WERI-Rb-1 (cell line): ENCODE results near the gene ENOX1.

Experiments used
- DNase-seq: peaks from one replicate; pipeline ENCODE4 v3.0.0-alpha.2; 2020
- H3K27ac ChIP-seq: fragments of 250-450 bp; sonication (Bioruptor Pico); 2 replicates; pipeline ENCODE4 v1.5.1; 2020; ENCODE audit warnings: mild to moderate bottlenecking, moderate library complexity
- H3K27me3 ChIP-seq: fragments of 250-450 bp; sonication (Bioruptor Pico); 2 replicates; pipeline ENCODE4 v1.5.1; 2021; ENCODE audit warnings: mild to moderate bottlenecking, low read depth, moderate library complexity; ENCODE audit not compliant: insufficient read depth, severe bottlenecking
- H3K36me3 ChIP-seq: fragments of 250-450 bp; sonication (Bioruptor Pico); 2 replicates; pipeline ENCODE4 v1.5.1; 2020; ENCODE audit warnings: mild to moderate bottlenecking, moderate library complexity
- H3K4me3 ChIP-seq: 2 replicates; pipeline ENCODE4 v1.5.1; 2011; ENCODE audit warnings: low read depth, mild to moderate bottlenecking, control low read depth, low read length
- H3K9me3 ChIP-seq: fragments of 250-450 bp; sonication (Bioruptor Pico); 2 replicates; pipeline ENCODE4 v1.5.1; 2021; ENCODE audit warnings: mild to moderate bottlenecking, moderate library complexity; ENCODE audit not compliant: severe bottlenecking
- TF ChIP-seq, protein P1 (sequence below): IDR thresholded peaks from 2 replicates; pipeline ENCODE4 v1.5.1; 2011; ENCODE audit warnings: low read depth, mild to moderate bottlenecking, control low read depth, inconsistent platforms, low read length

ENOX1 gene

DNA sequence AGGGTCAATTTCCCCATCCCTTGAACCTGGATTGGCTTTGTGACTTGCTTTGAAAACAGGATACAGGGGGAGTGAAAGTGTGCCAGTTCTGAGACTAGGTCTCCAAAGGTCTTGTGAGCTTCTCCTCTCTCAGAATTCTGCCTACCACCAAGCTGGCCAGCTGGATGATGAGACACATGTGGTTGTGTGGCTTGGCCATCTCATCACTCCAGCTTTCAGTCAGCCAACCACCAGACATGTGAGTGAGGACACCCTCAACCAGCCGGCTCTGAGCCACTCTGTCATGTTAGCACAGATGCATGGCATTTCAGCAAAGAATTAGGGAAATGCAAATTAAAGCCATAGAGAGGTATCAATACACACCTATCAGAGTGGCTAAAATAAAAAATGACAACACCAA is 29.5 kb downstream of the ENOX1 start:
- no peaks in the 10 kb centered on the region for H3K9me3 ChIP-seq
- TF ChIP-seq, protein P1, sequence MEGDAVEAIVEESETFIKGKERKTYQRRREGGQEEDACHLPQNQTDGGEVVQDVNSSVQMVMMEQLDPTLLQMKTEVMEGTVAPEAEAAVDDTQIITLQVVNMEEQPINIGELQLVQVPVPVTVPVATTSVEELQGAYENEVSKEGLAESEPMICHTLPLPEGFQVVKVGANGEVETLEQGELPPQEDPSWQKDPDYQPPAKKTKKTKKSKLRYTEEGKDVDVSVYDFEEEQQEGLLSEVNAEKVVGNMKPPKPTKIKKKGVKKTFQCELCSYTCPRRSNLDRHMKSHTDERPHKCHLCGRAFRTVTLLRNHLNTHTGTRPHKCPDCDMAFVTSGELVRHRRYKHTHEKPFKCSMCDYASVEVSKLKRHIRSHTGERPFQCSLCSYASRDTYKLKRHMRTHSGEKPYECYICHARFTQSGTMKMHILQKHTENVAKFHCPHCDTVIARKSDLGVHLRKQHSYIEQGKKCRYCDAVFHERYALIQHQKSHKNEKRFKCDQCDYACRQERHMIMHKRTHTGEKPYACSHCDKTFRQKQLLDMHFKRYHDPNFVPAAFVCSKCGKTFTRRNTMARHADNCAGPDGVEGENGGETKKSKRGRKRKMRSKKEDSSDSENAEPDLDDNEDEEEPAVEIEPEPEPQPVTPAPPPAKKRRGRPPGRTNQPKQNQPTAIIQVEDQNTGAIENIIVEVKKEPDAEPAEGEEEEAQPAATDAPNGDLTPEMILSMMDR, result no peak
- H3K27ac ChIP-seq, result no peak overlapping the region
- H3K4me3 ChIP-seq, result no peak overlapping the region
- no peak for DNase-seq
- no peaks in the 10 kb centered on the region for H3K27me3 ChIP-seq
- H3K36me3 ChIP-seq, result no peaks in the 10 kb centered on the region

DNA sequence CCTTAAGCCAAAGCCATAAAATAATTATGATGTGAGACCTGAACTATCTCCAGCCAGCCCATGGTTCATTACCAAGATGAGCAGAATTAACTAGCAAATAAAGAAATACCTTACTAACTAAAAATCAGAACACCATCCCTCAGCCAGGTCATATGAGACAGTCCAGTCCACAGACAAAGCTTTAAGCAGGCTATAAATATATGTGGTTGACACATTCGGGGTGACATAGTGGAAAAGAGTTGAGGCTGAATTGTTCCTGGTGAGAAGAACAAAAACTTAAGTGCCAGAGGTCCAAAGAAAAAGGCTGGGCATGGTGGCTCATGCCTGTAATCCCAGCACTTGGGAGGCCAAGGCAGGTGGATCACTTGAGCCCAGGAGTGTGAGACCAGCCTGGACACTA is 30.9 kb downstream of the ENOX1 start:
- Histone ChIP-seq H3K9me3 (no peaks in the 10 kb centered on the region), H3K36me3 (no peaks in the 10 kb centered on the region), H3K27me3 (no peaks in the 10 kb centered on the region), H3K4me3 (no peak overlapping the region), H3K27ac (no peak overlapping the region)
- TF ChIP-seq, protein P1, result no peak
- DNase-seq, result no peak

DNA sequence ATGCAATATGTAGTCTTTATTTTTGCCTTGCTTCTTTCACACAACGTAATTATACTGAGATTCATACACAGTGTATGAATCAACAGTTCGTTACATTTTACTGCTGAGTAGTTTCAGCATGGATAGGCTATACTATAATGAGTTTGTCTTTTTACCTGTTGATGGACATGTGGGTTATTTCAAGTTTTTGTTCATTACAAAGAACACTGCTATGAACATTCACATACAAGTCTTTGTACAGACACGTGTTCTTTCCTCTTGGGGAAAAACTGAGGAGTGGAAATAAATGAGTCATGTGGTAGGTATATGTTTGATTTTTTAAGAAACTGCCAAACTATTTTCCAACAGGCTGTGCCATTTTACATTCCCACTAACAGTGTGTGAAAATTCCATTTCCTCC is 35.1 kb downstream of the ENOX1 start:
- H3K27me3 ChIP-seq, result no peaks in the 10 kb centered on the region
- no peak for DNase-seq
- no peaks in the 10 kb centered on the region for H3K9me3 ChIP-seq
- no peak overlapping the region for H3K4me3 ChIP-seq
- TF ChIP-seq, protein P1, result no peak
- H3K27ac ChIP-seq, result no peak overlapping the region
- no peaks in the 10 kb centered on the region for H3K36me3 ChIP-seq

DNA sequence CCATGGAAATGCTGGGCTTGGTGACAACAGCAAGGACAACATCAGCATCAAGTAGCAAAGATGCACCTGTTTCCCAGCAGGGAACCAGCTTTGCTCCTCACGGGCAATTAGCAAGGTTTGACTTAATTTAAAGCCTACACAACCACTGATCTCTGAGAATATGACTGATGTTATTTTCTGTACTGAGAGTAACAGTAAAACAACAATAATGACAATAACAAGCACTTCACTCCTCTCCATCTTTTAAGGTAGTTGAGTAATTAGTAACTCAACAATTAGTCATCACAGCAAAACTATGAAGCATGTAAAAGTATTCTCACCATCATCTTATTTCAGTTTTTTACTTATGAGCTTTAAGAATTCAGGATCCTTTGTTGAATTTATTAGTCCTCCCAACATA is 37.3 kb downstream of the ENOX1 start:
- H3K4me3 ChIP-seq, result no peak overlapping the region
- H3K36me3 ChIP-seq, result no peaks in the 10 kb centered on the region
- no peak overlapping the region for H3K27ac ChIP-seq
- no peaks in the 10 kb centered on the region for H3K27me3 ChIP-seq
- TF ChIP-seq, protein P1, result no peak
- H3K9me3 ChIP-seq, result no peaks in the 10 kb centered on the region
- DNase-seq, result no peak

DNA sequence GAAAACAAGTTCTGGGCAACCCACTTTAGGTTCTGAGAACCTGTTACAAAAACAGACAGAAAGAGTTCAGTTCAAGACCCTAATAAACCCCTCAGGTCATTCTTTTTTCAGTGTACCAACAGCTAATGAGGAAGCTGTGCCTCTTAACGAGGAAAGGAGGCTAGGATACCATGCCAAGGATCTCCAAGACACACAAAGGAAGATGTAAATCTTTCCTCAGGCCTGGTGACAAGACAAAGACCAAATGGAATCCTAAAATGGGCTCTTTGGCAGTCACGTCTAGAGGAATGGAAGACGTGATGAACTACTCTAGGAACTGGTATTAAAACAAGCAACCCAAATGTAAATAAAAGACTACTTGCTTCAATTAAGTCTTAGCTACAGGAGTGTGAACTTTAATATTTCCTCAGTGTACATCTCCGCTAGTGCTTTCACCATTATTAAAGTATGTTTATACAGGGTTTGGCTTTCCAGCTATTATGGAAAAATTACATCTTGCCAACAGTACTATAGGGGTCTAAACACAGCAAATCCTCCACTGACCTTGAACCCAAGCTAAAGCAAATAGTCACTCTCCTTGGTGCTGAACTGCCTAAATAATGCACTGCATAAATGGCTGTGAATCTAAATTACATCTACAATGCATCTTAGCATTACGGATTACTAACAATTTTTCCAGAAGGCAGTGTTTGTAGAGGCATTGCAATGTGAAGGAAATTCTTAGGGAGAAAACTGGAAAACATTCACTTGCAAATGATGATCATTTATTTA is 42.3 kb downstream of the ENOX1 start:
- H3K36me3 ChIP-seq, result no peaks in the 10 kb centered on the region
- TF ChIP-seq, protein P1, result no peak
- H3K27me3 ChIP-seq, result no peaks in the 10 kb centered on the region
- H3K9me3 ChIP-seq, result no peaks in the 10 kb centered on the region
- no peak overlapping the region for H3K4me3 ChIP-seq
- H3K27ac ChIP-seq, result no peak overlapping the region
- no peak for DNase-seq

DNA sequence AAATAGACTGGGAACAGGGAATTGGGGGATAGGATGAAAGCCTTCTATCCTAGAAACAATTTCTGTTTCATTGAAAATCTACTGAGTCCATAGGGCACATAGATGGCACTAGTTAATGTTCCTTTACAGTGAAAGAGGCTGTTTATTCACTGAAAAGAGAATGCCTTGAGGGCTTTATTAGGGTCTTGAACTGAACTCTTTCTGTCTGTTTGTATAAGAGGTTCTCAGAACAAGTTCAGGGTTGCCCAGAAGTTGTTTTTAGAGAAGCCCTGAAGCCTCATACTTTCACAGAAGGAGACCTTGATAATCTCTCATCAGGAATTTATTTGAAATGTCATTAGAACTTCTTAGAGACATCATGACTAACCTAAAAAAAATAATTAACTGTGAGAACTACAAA is 43.9 kb downstream of the ENOX1 start:
- Histone ChIP-seq H3K9me3 (no peaks in the 10 kb centered on the region), H3K27me3 (no peaks in the 10 kb centered on the region), H3K27ac (no peak overlapping the region), H3K36me3 (no peaks in the 10 kb centered on the region), H3K4me3 (no peak overlapping the region)
- TF ChIP-seq, protein P1, result no peak
- no peak for DNase-seq
